Measurements from ENCODE around the gene NRDE2.

- TF ChIP-seq, protein P1, sequence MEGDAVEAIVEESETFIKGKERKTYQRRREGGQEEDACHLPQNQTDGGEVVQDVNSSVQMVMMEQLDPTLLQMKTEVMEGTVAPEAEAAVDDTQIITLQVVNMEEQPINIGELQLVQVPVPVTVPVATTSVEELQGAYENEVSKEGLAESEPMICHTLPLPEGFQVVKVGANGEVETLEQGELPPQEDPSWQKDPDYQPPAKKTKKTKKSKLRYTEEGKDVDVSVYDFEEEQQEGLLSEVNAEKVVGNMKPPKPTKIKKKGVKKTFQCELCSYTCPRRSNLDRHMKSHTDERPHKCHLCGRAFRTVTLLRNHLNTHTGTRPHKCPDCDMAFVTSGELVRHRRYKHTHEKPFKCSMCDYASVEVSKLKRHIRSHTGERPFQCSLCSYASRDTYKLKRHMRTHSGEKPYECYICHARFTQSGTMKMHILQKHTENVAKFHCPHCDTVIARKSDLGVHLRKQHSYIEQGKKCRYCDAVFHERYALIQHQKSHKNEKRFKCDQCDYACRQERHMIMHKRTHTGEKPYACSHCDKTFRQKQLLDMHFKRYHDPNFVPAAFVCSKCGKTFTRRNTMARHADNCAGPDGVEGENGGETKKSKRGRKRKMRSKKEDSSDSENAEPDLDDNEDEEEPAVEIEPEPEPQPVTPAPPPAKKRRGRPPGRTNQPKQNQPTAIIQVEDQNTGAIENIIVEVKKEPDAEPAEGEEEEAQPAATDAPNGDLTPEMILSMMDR (conservative IDR thresholded peaks at IDR 0.05) = no peak
- TF ChIP-seq EZH2 (IDR thresholded peaks at IDR 0.05; ENCODE audit: low read depth) = no peak
Measured at GRCh38 chr14:90255871-90256270, 75.9 kb downstream of the NRDE2 start.

Data from PC-9 (cell line).